GM12873 (cell line): ENCODE data around the gene LRRK2.

Source experiments
- CTCF ChIP-seq: IDR thresholded peaks from 2 replicates; pipeline ENCODE4 v1.5.1; 2012; ENCODE audit warnings: low read depth, mild to moderate bottlenecking, moderate library complexity, low read length, control low read depth; ENCODE audit not compliant: insufficient read depth; ENCODE audit errors: missing control alignments

LRRK2 gene

GRCh38 chr12:40185303-40185693 is 39.5 kb upstream of the LRRK2 start:
- no peak for TF ChIP-seq CTCF

- TF ChIP-seq CTCF = no peak
Observed at GRCh38 chr12:40188558-40189320, 36.1 kb upstream of the LRRK2 start.

GRCh38 chr12:40192704-40193255 is 32.0 kb upstream of the LRRK2 start:
- no peak for TF ChIP-seq CTCF

GRCh38 chr12:40194846-40195245 is 30.0 kb upstream of the LRRK2 start:
- no peak for TF ChIP-seq CTCF

GRCh38 chr12:40197590-40197989 is 27.2 kb upstream of the LRRK2 start:
- no peak for TF ChIP-seq CTCF

- no peak for TF ChIP-seq CTCF
Observed at GRCh38 chr12:40198601-40199000, 26.2 kb upstream of the LRRK2 start.

GRCh38 chr12:40202095-40203059 is 22.4 kb upstream of the LRRK2 start:
- TF ChIP-seq CTCF = no peak
